Right cardiac atrium (tissue), 5 donors: Measurements from ENCODE around the gene TENT4B. TPM values are rescaled to one million over a fixed set of nuclear protein-coding genes. Genes with fewer than 3 reads are reported as not detected.

Source experiments
- ATAC-seq, 2 donors: fragments of 200-7000 bp; cut with Tn5 transposase; one replicate each; pipeline versions ENCODE4 v1.8.0 to v1.9.1; 2020; ENCODE audit warnings: moderate library complexity in 2 of 2, mild to moderate bottlenecking in 1 of 2
- DNase-seq, 3 donors: peaks; one replicate each; pipeline ENCODE4 v3.0.0-alpha.2; 2020
- H3K27ac ChIP-seq: one replicate; pipeline ENCODE4 v1.5.1; 2013; ENCODE audit warnings: mild to moderate bottlenecking, low read length, control low read depth, moderate library complexity
- H3K27me3 ChIP-seq: one replicate; pipeline ENCODE4 v1.6.1; 2013; ENCODE audit not compliant: control insufficient read depth, insufficient read depth
- H3K4me1 ChIP-seq: one replicate; pipeline ENCODE4 v1.6.1; 2013; ENCODE audit warnings: low read length; ENCODE audit not compliant: control insufficient read depth, insufficient read depth
- H3K4me3 ChIP-seq: one replicate; pipeline ENCODE4 v1.5.1; 2013; ENCODE audit warnings: low read length, control low read depth
- H3K9me3 ChIP-seq: one replicate; pipeline ENCODE4 v1.6.1; 2013; ENCODE audit warnings: low read length; ENCODE audit not compliant: control insufficient read depth
- WGBS: extraction: QIAGEN DNeasy Blood & Tissue Kit; methylation state at CpG from one replicate; pipeline ENCODE4 v1.1.7; 2013; 5-methylcytosine and 5-hydroxymethylcytosine counted together
- intact Hi-C, 4 donors: fragments of 100-400 bp; cut with DNase I; formaldehyde crosslinking; loops; one replicate each; pipeline versions ENCODE4 v1.11.0 to v1.14.0; 2022 to 2023
- polyA plus RNA-seq: library from polyadenylated mRNA; stranded (reverse); fragments of 200-250 nt; gene quantifications from one replicate; pipeline ENCODE4 v1.2.3, GENCODE V29; 2013
- total RNA-seq, 4 donors: library from RNA; stranded (reverse); fragmentation: NEBNext Ultra II Directional; extraction: Animal tissue kit (Norgen Biotek cat#: 25700); gene quantifications; one replicate each; pipeline ENCODE4 v1.2.1, GENCODE V29; 2021
- donor health status: healthy with polysubstance abuse.
- donor health status: DM: no; HTN: yes; CAD: no.
- donor health status: DM: no; HTN: no; CAD: no.
- donor health status: DM: no; HTN: yes; CAD: no; lungs with severe emphysema.
- donor health status: DM: yes; HTN: yes; CAD: no.

TENT4B gene
- total and polyA plus RNA-seq, 5 donors, result 3.0 to 8.4 (median 6.7) TPM

GRCh38 chr16:50210266-50211038, 57.3 kb downstream of the TENT4B start:
- DNase-seq (peak; percentile 82 to 93 (median 88)), ATAC-seq (peak; percentile 94 to 96)
- no peak overlapping the region for H3K27ac ChIP-seq
- 64% methylated on average over 5 of the region's 5 CpGs for WGBS
- no peaks in the 10 kb centered on the region for H3K27me3 ChIP-seq
- no peak overlapping the region for H3K4me3 ChIP-seq
- no peaks in the 10 kb centered on the region for H3K9me3 ChIP-seq
- peaks cover 5% of the 10 kb centered on the region for H3K4me1 ChIP-seq
- intact Hi-C loops, result loop anchor here in 3 of 4 donors (5.0 to 10.0 kb wide), 4 partner anchors 53 to 454 kb away; partner anchors contain the start of gene CNEP1R1 (in 1 of the 3)

- no peak overlapping the region for H3K27ac ChIP-seq
- DNase-seq (no peak), ATAC-seq (no peak)
- H3K27me3 ChIP-seq, result no peaks in the 10 kb centered on the region
- 61% methylated on average over 4 of the region's 4 CpGs for WGBS
- no peak overlapping the region for H3K4me3 ChIP-seq
- H3K9me3 ChIP-seq, result no peaks in the 10 kb centered on the region
- peaks cover 5% of the 10 kb centered on the region for H3K4me1 ChIP-seq
- intact Hi-C loops, result loop anchor here in 3 of 4 donors (5.0 to 10.0 kb wide), 4 partner anchors 57 to 451 kb away; partner anchors contain the start of gene CNEP1R1 (in 1 of the 3)
Observed at GRCh38 chr16:50213939-50214519, 60.9 kb downstream of the TENT4B start.

GRCh38 chr16:50215680-50216079, 62.6 kb downstream of the TENT4B start:
- ATAC-seq (no peak), DNase-seq (no peak)
- Histone ChIP-seq H3K4me3 (no peak overlapping the region), H3K27ac (no peak overlapping the region), H3K4me1 (no peaks in the 10 kb centered on the region), H3K27me3 (no peaks in the 10 kb centered on the region), H3K9me3 (no peaks in the 10 kb centered on the region)
- 87% methylated on average over 4 of the region's 4 CpGs for WGBS
- intact Hi-C loops, result loop anchor here in 3 of 4 donors (10.0 kb wide), 3 partner anchors 139 to 449 kb away; partner anchors contain the start of gene CNEP1R1 (in 1 of the 3)

GRCh38 chr16:50216231-50216630, 63.1 kb downstream of the TENT4B start:
- intact Hi-C loops, result loop anchor here in 3 of 4 donors (10.0 kb wide), 3 partner anchors 139 to 449 kb away; partner anchors contain the start of gene CNEP1R1 (in 1 of the 3)
- DNase-seq (no peak), ATAC-seq (no peak)
- Histone ChIP-seq H3K4me1 (no peaks in the 10 kb centered on the region), H3K27ac (no peak overlapping the region), H3K4me3 (no peak overlapping the region), H3K9me3 (no peaks in the 10 kb centered on the region), H3K27me3 (no peaks in the 10 kb centered on the region)
- WGBS, result 90% methylated on average over 6 of the region's 6 CpGs

GRCh38 chr16:50219402-50219975, 66.4 kb downstream of the TENT4B start:
- ATAC-seq (no peak), DNase-seq (no peak)
- Histone ChIP-seq H3K4me1 (no peaks in the 10 kb centered on the region), H3K9me3 (no peaks in the 10 kb centered on the region), H3K27me3 (no peaks in the 10 kb centered on the region), H3K27ac (no peak overlapping the region), H3K4me3 (no peak overlapping the region)
- intact Hi-C loops, result loop anchor here in 3 of 4 donors (10.0 kb wide), 3 partner anchors 135 to 445 kb away; partner anchors contain the start of gene CNEP1R1 (in 1 of the 3)
- 97% methylated on average over 4 of the region's 4 CpGs for WGBS

GRCh38 chr16:50224286-50224685, 71.2 kb downstream of the TENT4B start:
- H3K9me3 ChIP-seq, result no peaks in the 10 kb centered on the region
- ATAC-seq (no peak), DNase-seq (no peak)
- no peaks in the 10 kb centered on the region for H3K4me1 ChIP-seq
- H3K27me3 ChIP-seq, result no peaks in the 10 kb centered on the region
- no peak overlapping the region for H3K4me3 ChIP-seq
- no peak overlapping the region for H3K27ac ChIP-seq
- WGBS, result 90% methylated on average over 3 of the region's 3 CpGs
- intact Hi-C loops, result loop anchor here in 2 of 4 donors (10.0 kb wide), 2 partner anchors 111 to 441 kb away; no protein-coding TSS in a partner anchor

GRCh38 chr16:50227120-50227519, 74.0 kb downstream of the TENT4B start:
- peak; percentile 31 to 41 for ATAC-seq

GRCh38 chr16:50227665-50228064, 74.6 kb downstream of the TENT4B start:
- Histone ChIP-seq H3K4me3 (no peak overlapping the region), H3K27ac (no peak overlapping the region), H3K9me3 (no peaks in the 10 kb centered on the region), H3K4me1 (no peaks in the 10 kb centered on the region), H3K27me3 (no peaks in the 10 kb centered on the region)
- ATAC-seq (no peak), DNase-seq (no peak)
- WGBS, result 82% methylated on average over 8 of the region's 8 CpGs
- intact Hi-C loops, result loop anchor here in 2 of 4 donors (10.0 kb wide), 2 partner anchors 107 to 437 kb away; no protein-coding TSS in a partner anchor

More at GRCh38 chr16:50227120-50227519, 74.0 kb downstream of the TENT4B start:
- Histone ChIP-seq H3K27ac (no peak overlapping the region), H3K4me1 (no peaks in the 10 kb centered on the region), H3K27me3 (no peaks in the 10 kb centered on the region), H3K9me3 (no peaks in the 10 kb centered on the region), H3K4me3 (no peak overlapping the region)
- intact Hi-C loops, result loop anchor here in 2 of 4 donors (10.0 kb wide), 2 partner anchors 108 to 438 kb away; no protein-coding TSS in a partner anchor
- 71% methylated on average over 3 of the region's 3 CpGs for WGBS
- no peak for DNase-seq

GRCh38 chr16:50228364-50228868, 75.3 kb downstream of the TENT4B start:
- Histone ChIP-seq H3K4me1 (no peaks in the 10 kb centered on the region), H3K27ac (no peak overlapping the region), H3K27me3 (no peaks in the 10 kb centered on the region), H3K4me3 (no peak overlapping the region), H3K9me3 (no peaks in the 10 kb centered on the region)
- intact Hi-C loops, result loop anchor here in 2 of 4 donors (10.0 kb wide), 2 partner anchors 106 to 436 kb away; no protein-coding TSS in a partner anchor
- DNase-seq, result no peak
- no peak for ATAC-seq
- WGBS, result 95% methylated on average over 5 of the region's 5 CpGs

- intact Hi-C loops, result loop anchor here in 2 of 4 donors (10.0 kb wide), 2 partner anchors 106 to 436 kb away; no protein-coding TSS in a partner anchor
- Histone ChIP-seq H3K9me3 (no peaks in the 10 kb centered on the region), H3K27ac (no peak overlapping the region), H3K4me1 (no peaks in the 10 kb centered on the region), H3K4me3 (no peak overlapping the region), H3K27me3 (no peaks in the 10 kb centered on the region)
- DNase-seq (no peak), ATAC-seq (no peak)
- WGBS, result 84% methylated on average over 10 of the region's 10 CpGs
Observed at GRCh38 chr16:50229149-50229726, 76.1 kb downstream of the TENT4B start.
